Testis (tissue), 3 donors: Measurements from ENCODE around the gene PDGFRA. TPM values are rescaled to one million over a fixed set of nuclear protein-coding genes. Genes with fewer than 3 reads are reported as not detected.

Experiments used
- DNase-seq: peaks from one replicate; pipeline ENCODE4 v3.0.0-alpha.2; 2019
- H3K27ac ChIP-seq, 2 donors: fragments of 200-600 bp; sonication (generic); one replicate each; pipeline ENCODE4 v1.5.1; 2019
- H3K27me3 ChIP-seq: fragments of 200-600 bp; sonication (generic); one replicate; pipeline ENCODE4 v1.5.1; 2019
- H3K36me3 ChIP-seq: fragments of 200-600 bp; sonication (generic); one replicate; pipeline ENCODE4 v1.5.1; 2017; ENCODE audit warnings: low read depth; ENCODE audit errors: missing control alignments
- H3K4me1 ChIP-seq: fragments of 200-600 bp; sonication (generic); one replicate; pipeline ENCODE4 v1.5.1; 2019
- H3K4me3 ChIP-seq, 2 donors: fragments of 200-600 bp; sonication (generic); one replicate each; pipeline ENCODE4 v1.5.1; 2017 to 2019
- H3K9me3 ChIP-seq: fragments of 200-600 bp; sonication (generic); one replicate; pipeline ENCODE4 v1.5.1; 2017
- CTCF ChIP-seq, 3 experiments: fragments of 450-650 bp in 2 of 3; fragments of 200-600 bp in 1 of 3; sonication (generic) in 1 of 3; IDR thresholded peaks; one replicate each; pipeline ENCODE4 v1.5.1; 2016 to 2019; ENCODE audit warnings: antibody characterized with exemption in 3 of 3, mild to moderate bottlenecking in 2 of 3, moderate library complexity in 1 of 3
- POLR2A ChIP-seq: fragments of 450-650 bp; IDR thresholded peaks from one replicate; pipeline ENCODE4 v1.6.1; 2017; ENCODE audit warnings: antibody characterized with exemption, mild to moderate bottlenecking, moderate library complexity
- WGBS, 2 donors: methylation state at CpG; one replicate each; pipeline ENCODE4 v1.1.5; 2018; 5-methylcytosine and 5-hydroxymethylcytosine counted together
- intact Hi-C: fragments of 100-400 bp; cut with DNase I; formaldehyde crosslinking; loops from one replicate; pipeline ENCODE4 v1.15.1; 2023; ENCODE audit warnings: low total_unique reads
- polyA plus RNA-seq: library from polyadenylated mRNA; stranded (reverse); fragments of 350-450 nt; fragmentation: Illumina TruSeq; extraction: RNeasy Lipid Tissue Mini Kit (QIAGEN cat#74804); gene quantifications from one replicate; pipeline ENCODE4 v1.2.3, GENCODE V29; 2014; ENCODE audit warnings: low read depth, low replicate concordance; ENCODE audit not compliant: insufficient read depth
- total RNA-seq, 2 donors: library from RNA; depleted of rRNA; stranded (reverse); fragments of >200 nt; gene quantifications; one replicate each; pipeline ENCODE4 v1.2.3, GENCODE V29; 2016

PDGFRA gene
- total and polyA plus RNA-seq, 3 donors from 2014 or later, result 26.2 to 86.1 (median 46.5) TPM

- no peak for DNase-seq
- intact Hi-C loops, result no loop called here
- Histone ChIP-seq H3K27ac (no peak overlapping the region), H3K4me1 (no peaks in the 10 kb centered on the region), H3K4me3 (no peak overlapping the region), H3K36me3 (no peaks in the 10 kb centered on the region), H3K27me3 (no peaks in the 10 kb centered on the region), H3K9me3 (no peaks in the 10 kb centered on the region)
- WGBS, 2 donors, result 80 to 83% methylated on average over 4 of the region's 4 CpGs
- TF ChIP-seq CTCF (IDR thresholded peaks at IDR 0.05), result no peak
- TF ChIP-seq POLR2A, result no peak
Observed at GRCh38 chr4:54315561-54316538, 86.8 kb downstream of the PDGFRA start.

- intact Hi-C loops, result no loop called here
- no peaks in the 10 kb centered on the region for H3K27me3 ChIP-seq
- H3K36me3 ChIP-seq, result no peaks in the 10 kb centered on the region
- H3K9me3 ChIP-seq, result no peaks in the 10 kb centered on the region
- H3K4me1 ChIP-seq, result no peaks in the 10 kb centered on the region
- no peak for DNase-seq
- no peak for TF ChIP-seq CTCF (IDR thresholded peaks at IDR 0.05)
- no peak for TF ChIP-seq POLR2A
- WGBS, 2 donors, result 87 to 96% methylated on average over 2 of the region's 2 CpGs
- H3K4me3 ChIP-seq, result no peak overlapping the region
- H3K27ac ChIP-seq, result no peak overlapping the region
Observed at GRCh38 chr4:54317690-54318089, 88.6 kb downstream of the PDGFRA start.

GRCh38 chr4:54318904-54319303, 89.8 kb downstream of the PDGFRA start:
- no peak overlapping the region for H3K27ac ChIP-seq
- H3K9me3 ChIP-seq, result no peaks in the 10 kb centered on the region
- no peaks in the 10 kb centered on the region for H3K4me1 ChIP-seq
- peak; percentile 44 for DNase-seq
- no peaks in the 10 kb centered on the region for H3K27me3 ChIP-seq
- no peaks in the 10 kb centered on the region for H3K36me3 ChIP-seq
- peak in 2 of 3 experiments; percentile 53 to 63 for TF ChIP-seq CTCF (IDR thresholded peaks at IDR 0.05)
- TF ChIP-seq POLR2A, result no peak
- intact Hi-C loops, result no loop called here
- H3K4me3 ChIP-seq, result no peak overlapping the region
- 55 to 60% methylated on average over 5 of the region's 5 CpGs for WGBS, 2 donors

GRCh38 chr4:54320826-54321685, 92.0 kb downstream of the PDGFRA start:
- intact Hi-C loops, result no loop called here

More at GRCh38 chr4:54320826-54321685, 92.0 kb downstream of the PDGFRA start:
- Histone ChIP-seq H3K27ac (no peak overlapping the region), H3K36me3 (no peaks in the 10 kb centered on the region), H3K4me1 (no peaks in the 10 kb centered on the region), H3K9me3 (no peaks in the 10 kb centered on the region), H3K4me3 (no peak overlapping the region), H3K27me3 (no peaks in the 10 kb centered on the region)
- no peak for DNase-seq
- WGBS, 2 donors, result 86% methylated on average over 7 of the region's 7 CpGs
- TF ChIP-seq POLR2A, result no peak
- TF ChIP-seq CTCF (IDR thresholded peaks at IDR 0.05), result no peak
